DLD1 (cell line): ENCODE data around the gene APOL2.

Source experiments
- in situ Hi-C: cut with HindIII; loops from 2 replicates; pipeline ENCODE4 v1.10.0; 2017; ENCODE audit warnings: low sequenced_read_pairs

The APOL2 gene

DNA sequence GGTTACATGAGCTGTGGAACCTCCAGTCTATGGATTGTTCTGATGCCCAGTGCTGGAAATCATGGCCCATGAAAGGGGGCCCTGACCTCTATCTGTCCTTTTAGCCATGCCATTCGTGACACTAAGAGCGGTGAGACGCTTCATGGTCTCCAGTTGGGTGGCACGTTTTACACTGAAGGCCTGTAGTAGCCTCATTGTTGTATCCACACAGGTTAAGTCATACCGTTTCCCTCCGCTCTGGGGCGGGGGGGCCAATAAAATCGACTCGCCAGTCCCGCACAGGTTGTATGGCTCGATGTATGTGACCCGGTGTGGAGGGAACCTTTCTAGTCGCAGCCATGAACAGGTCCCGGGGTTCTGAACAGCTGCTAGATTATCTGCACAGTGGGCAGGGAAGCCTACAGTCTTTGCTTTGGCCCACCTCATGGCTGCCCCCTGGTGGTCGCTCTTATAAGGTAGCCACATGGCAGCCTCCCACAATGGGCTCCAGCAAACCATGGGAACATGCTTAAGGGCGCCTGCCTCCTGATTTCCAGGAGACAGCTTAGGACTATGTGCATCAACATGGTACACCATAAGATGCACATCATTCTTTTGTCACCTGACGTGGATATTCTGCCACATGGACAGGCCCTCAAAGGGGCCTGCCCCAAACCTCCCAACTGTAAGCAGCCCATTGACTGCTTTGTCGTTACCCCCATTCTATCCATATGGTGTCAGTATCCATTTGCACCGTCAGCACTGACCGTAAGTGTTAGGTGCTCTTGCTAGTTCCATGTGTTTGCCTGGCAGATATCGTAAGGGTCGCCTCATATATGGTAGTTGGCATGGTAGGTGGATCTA is 59.1 kb downstream of the APOL2 start:
- in situ Hi-C loops, result no loop called here

DNA sequence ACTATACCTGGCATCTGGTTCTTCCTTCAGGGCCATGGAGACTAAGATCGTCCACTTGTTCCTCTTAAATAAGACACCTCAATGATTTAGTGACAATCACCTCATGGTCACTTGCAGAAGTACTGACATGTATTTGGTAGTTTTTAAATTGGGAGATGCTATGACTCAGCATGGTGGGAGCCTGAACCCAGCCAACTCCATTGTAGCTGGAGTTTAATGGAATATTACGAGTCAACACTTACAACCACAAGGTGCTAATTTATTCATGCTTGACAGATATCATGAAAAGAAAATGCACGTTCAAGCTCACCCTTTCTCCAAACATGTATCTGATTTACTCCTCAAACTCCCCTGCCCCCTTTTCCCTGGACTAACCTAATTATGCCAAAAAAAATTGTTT is 62.2 kb downstream of the APOL2 start:
- in situ Hi-C loops, result no loop called here
